Neural cell (in vitro differentiated cells): ENCODE results near the gene SYNPO2. TPM values are rescaled to one million over a fixed set of nuclear protein-coding genes. Genes with fewer than 3 reads are reported as not detected.

ENCODE experiments used
- H2AFZ ChIP-seq: fragments of 200-600, 300-800 bp; sonication (generic), shearing (Covaris generic); 2 replicates; pipeline ENCODE4 v1.6.0; 2014; ENCODE audit warnings: low read depth, mild to moderate bottlenecking, antibody characterized with exemption, low read length, moderate library complexity
- H3F3A ChIP-seq: fragments of 200-600 bp; shearing (Covaris generic); 2 replicates; pipeline ENCODE4 v1.6.1; 2016; ENCODE audit warnings: mild to moderate bottlenecking, moderate library complexity, mixed read lengths, antibody characterized with exemption, low read length; ENCODE audit not compliant: insufficient read depth, poor library complexity, severe bottlenecking
- H3K27ac ChIP-seq: fragments of 200-600, 300-800 bp; sonication (generic), shearing (Covaris generic); 2 replicates; pipeline ENCODE4 v1.5.1; 2014; ENCODE audit warnings: mild to moderate bottlenecking, low read length, moderate library complexity
- H3K27me3 ChIP-seq: fragments of 300-800, 200-600 bp; sonication (generic), shearing (Covaris generic); 2 replicates; pipeline ENCODE4 v1.6.0; 2014; ENCODE audit warnings: mild to moderate bottlenecking, low read depth, low read length, moderate library complexity; ENCODE audit not compliant: insufficient read depth
- H3K36me3 ChIP-seq: fragments of 300-800, 200-600 bp; sonication (generic), shearing (Covaris generic); 2 replicates; pipeline ENCODE4 v1.5.1; 2014; ENCODE audit warnings: mild to moderate bottlenecking, antibody characterized with exemption, low read length, moderate library complexity; ENCODE audit not compliant: insufficient read depth
- H3K4me2 ChIP-seq: fragments of 300-800, 200-600 bp; sonication (generic), shearing (Covaris generic); 2 replicates; pipeline ENCODE4 v1.6.0; 2014; ENCODE audit warnings: mild to moderate bottlenecking, low read length
- H3K4me3 ChIP-seq: fragments of 300-800, 200-600 bp; sonication (generic), shearing (Covaris generic); 2 replicates; pipeline ENCODE4 v1.5.1; 2014; ENCODE audit warnings: mild to moderate bottlenecking, low read length, moderate library complexity
- H3K79me2 ChIP-seq: fragments of 200-600 bp; shearing (Covaris generic); replicated peaks from 2 replicates; pipeline ENCODE4 v1.6.0; 2014; ENCODE audit warnings: mild to moderate bottlenecking, low read length, moderate library complexity; ENCODE audit not compliant: insufficient read depth
- H3K9ac ChIP-seq: fragments of 300-800, 200-600 bp; sonication (generic), shearing (Covaris generic); 2 replicates; pipeline ENCODE4 v1.6.1; 2016; ENCODE audit warnings: mild to moderate bottlenecking, low read length, mixed read lengths
- H3K9me2 ChIP-seq: fragments of 200-600 bp; shearing (Covaris generic); 2 replicates; pipeline ENCODE4 v1.6.1; 2016; ENCODE audit warnings: mild to moderate bottlenecking, low read length, mixed read lengths; ENCODE audit not compliant: insufficient read depth
- H3K9me3 ChIP-seq: fragments of 200-600, 300-800 bp; sonication (generic), shearing (Covaris generic); 2 replicates; pipeline ENCODE4 v1.6.1; 2016; ENCODE audit warnings: mild to moderate bottlenecking, mixed run types, low read length, moderate library complexity, mixed read lengths
- H4K20me1 ChIP-seq: fragments of 200-600 bp; shearing (Covaris generic); 2 replicates; pipeline ENCODE4 v1.6.1; 2016; ENCODE audit warnings: mild to moderate bottlenecking, mixed run types; ENCODE audit not compliant: insufficient read depth
- CTCF ChIP-seq: fragments of 450-650 bp; IDR thresholded peaks from 2 replicates; pipeline ENCODE4 v1.5.1; 2014; ENCODE audit warnings: antibody characterized with exemption, mild to moderate bottlenecking, moderate library complexity; ENCODE audit not compliant: poor library complexity, severe bottlenecking
- EP300 ChIP-seq: fragments of 450-650 bp; conservative IDR thresholded peaks from 2 replicates; pipeline ENCODE4 v1.6.1; 2014; ENCODE audit warnings: antibody characterized with exemption, mild to moderate bottlenecking, moderate library complexity; ENCODE audit not compliant: poor library complexity, severe bottlenecking
- EZH2 ChIP-seq: fragments of 200-600, 300-800 bp; shearing (Covaris generic), sonication (generic); IDR thresholded peaks from 2 replicates; pipeline ENCODE4 v1.6.1; 2014; ENCODE audit warnings: antibody characterized with exemption, low read length, borderline replicate concordance, mild to moderate bottlenecking; ENCODE audit not compliant: insufficient read depth, poor library complexity, severe bottlenecking
- MXI1 ChIP-seq: fragments of 450-650 bp; conservative IDR thresholded peaks from 2 replicates; pipeline ENCODE4 v1.6.1; 2014; ENCODE audit warnings: antibody characterized with exemption, mild to moderate bottlenecking; ENCODE audit not compliant: poor library complexity, severe bottlenecking
- POLR2AphosphoS5 ChIP-seq: IDR thresholded peaks from 2 replicates; pipeline ENCODE4 v1.6.1; 2012
- RAD21 ChIP-seq: fragments of 450-650 bp; conservative IDR thresholded peaks from 2 replicates; pipeline ENCODE4 v1.6.1; 2014; ENCODE audit warnings: antibody characterized with exemption, mild to moderate bottlenecking, moderate library complexity
- REST ChIP-seq: IDR thresholded peaks from 2 replicates; pipeline ENCODE4 v1.6.1; 2012; ENCODE audit warnings: borderline replicate concordance
- SMC3 ChIP-seq: fragments of 450-650 bp; conservative IDR thresholded peaks from 2 replicates; pipeline ENCODE4 v1.6.1; 2014; ENCODE audit warnings: antibody characterized with exemption, mild to moderate bottlenecking, moderate library complexity; ENCODE audit not compliant: poor library complexity
- TAF1 ChIP-seq: IDR thresholded peaks from 2 replicates; pipeline ENCODE4 v1.6.1; 2012; ENCODE audit warnings: low read depth
- polyA plus RNA-seq: library from polyadenylated mRNA; depleted of rRNA; stranded (reverse); fragments of >200 nt; gene quantifications from 2 replicates; pipeline ENCODE4 v1.2.3, GENCODE V29; 2014

Gene SYNPO2
- polyA plus RNA-seq, 1 donor from 2014 or later, result 0.14 TPM

GRCh38 chr4:118936406-118936805, 47.8 kb downstream of the SYNPO2 start:
- no peak overlapping the region for H3K9ac ChIP-seq
- no peak for TF ChIP-seq TAF1
- no peak for TF ChIP-seq EZH2
- no peak for TF ChIP-seq RAD21
- TF ChIP-seq EP300, result no peak
- TF ChIP-seq CTCF, result no peak
- no peak for TF ChIP-seq SMC3
- no peak for TF ChIP-seq REST
- no peak for TF ChIP-seq MXI1
- no peak for TF ChIP-seq POLR2AphosphoS5
- no peak overlapping the region for H3K4me2 ChIP-seq
- H3K4me3 ChIP-seq, result no peak overlapping the region
- no peak overlapping the region for H2AFZ ChIP-seq
- no peak overlapping the region for H3K27ac ChIP-seq
- no peaks in the 10 kb centered on the region for H3K79me2 ChIP-seq
- H3K27me3 ChIP-seq, result no peaks in the 10 kb centered on the region
- no peaks in the 10 kb centered on the region for H3K36me3 ChIP-seq
- H3K9me3 ChIP-seq, result no peaks in the 10 kb centered on the region
- H4K20me1 ChIP-seq, result no peaks in the 10 kb centered on the region
- H3F3A ChIP-seq, result no peaks in the 10 kb centered on the region
- no peaks in the 10 kb centered on the region for H3K9me2 ChIP-seq

GRCh38 chr4:118939169-118939783, 50.6 kb downstream of the SYNPO2 start:
- no peak overlapping the region for H2AFZ ChIP-seq
- no peak overlapping the region for H3K9ac ChIP-seq
- no peaks in the 10 kb centered on the region for H3K27me3 ChIP-seq

GRCh38 chr4:118941149-118941548, 52.5 kb downstream of the SYNPO2 start:
- TF ChIP-seq CTCF, result no peak
- TF ChIP-seq MXI1, result no peak
- TF ChIP-seq SMC3, result no peak
- no peak for TF ChIP-seq EZH2
- TF ChIP-seq RAD21, result no peak
- no peak for TF ChIP-seq EP300
- no peak for TF ChIP-seq POLR2AphosphoS5
- TF ChIP-seq REST, result no peak
- no peak for TF ChIP-seq TAF1
- Histone ChIP-seq H3K27ac (no peak overlapping the region), H3K79me2 (no peaks in the 10 kb centered on the region), H3K27me3 (no peaks in the 10 kb centered on the region), H3K9me2 (no peaks in the 10 kb centered on the region), H4K20me1 (no peaks in the 10 kb centered on the region), H3K4me2 (no peak overlapping the region), H3K9ac (no peak overlapping the region), H3K4me3 (no peak overlapping the region), H3K9me3 (no peaks in the 10 kb centered on the region), H3F3A (no peaks in the 10 kb centered on the region), H2AFZ (no peak overlapping the region), H3K36me3 (no peaks in the 10 kb centered on the region)

More at GRCh38 chr4:118939169-118939783, 50.6 kb downstream of the SYNPO2 start:
- H3K79me2 ChIP-seq, result no peaks in the 10 kb centered on the region
- H3K9me3 ChIP-seq, result no peaks in the 10 kb centered on the region
- TF ChIP-seq MXI1, result no peak
- H3K4me2 ChIP-seq, result no peak overlapping the region
- H3K36me3 ChIP-seq, result no peaks in the 10 kb centered on the region
- H3F3A ChIP-seq, result no peaks in the 10 kb centered on the region
- no peaks in the 10 kb centered on the region for H4K20me1 ChIP-seq
- H3K9me2 ChIP-seq, result no peaks in the 10 kb centered on the region
- H3K27ac ChIP-seq, result no peak overlapping the region
- no peak overlapping the region for H3K4me3 ChIP-seq
